ENCODE data around the gene PNMA8B. TPM values are rescaled to one million over a fixed set of nuclear protein-coding genes. Genes with fewer than 3 reads are reported as not detected.
A peak's percentile ranks its signal among the peaks of the same experiment; 100 is the strongest.

PNMA8B gene
- total RNA-seq, 1 experiment from 2014 or later: not detected

DNA sequence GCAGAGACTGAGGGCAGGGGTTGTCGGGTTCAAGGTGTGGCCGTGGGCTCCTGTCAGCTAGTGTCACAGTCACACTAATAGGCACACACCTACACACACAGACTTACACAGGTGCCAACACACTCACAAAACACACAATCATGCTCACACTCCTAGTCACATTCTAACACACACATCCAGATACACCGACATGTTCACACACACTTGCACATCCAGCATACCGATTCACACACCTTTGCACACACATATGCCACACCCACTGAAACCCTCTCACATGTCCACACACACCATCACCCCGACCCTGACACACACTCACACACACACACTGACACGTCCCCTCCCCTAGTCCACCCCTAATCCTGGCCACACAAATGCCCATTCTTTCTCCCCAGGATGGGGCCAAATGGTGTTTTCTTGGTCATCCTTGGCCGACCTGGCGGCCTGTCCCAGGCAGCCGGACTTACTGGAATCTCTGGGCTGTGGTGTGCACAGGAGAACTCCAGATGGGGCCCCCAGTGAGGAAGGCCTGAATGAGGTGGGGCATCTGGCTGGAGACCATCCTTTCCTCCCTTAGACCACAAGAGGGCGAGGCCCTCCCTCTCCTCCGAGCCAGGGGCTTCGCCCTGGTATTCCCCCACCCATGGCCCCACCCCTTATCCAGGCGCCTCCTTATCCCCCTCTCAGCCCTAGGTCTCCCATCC is 19.1 kb upstream of the PNMA8B start:
- Histone ChIP-seq H3K27me3 (ENCODE audit: control insufficient read depth, insufficient read depth, low read length) (no peaks in the 10 kb centered on the region), H3K27ac (ENCODE audit: low read length) (no peak overlapping the region), H3K4me1 (ENCODE audit: control insufficient read depth, insufficient read depth, low read length) (no peaks in the 10 kb centered on the region; the same call in 1 of the 2 replicates), H3K9me3 (ENCODE audit: control insufficient read depth, insufficient read depth, low read depth, low read length) (no peaks in the 10 kb centered on the region), H3K4me3 (ENCODE audit: low read depth in 2 of 2, low read length in 2 of 2) (no peak overlapping the region), H3K36me3 (ENCODE audit: control insufficient read depth, insufficient read depth, low read length) (no peaks in the 10 kb centered on the region)
- no peak for TF ChIP-seq POLR2AphosphoS5 (IDR thresholded peaks at IDR 0.05; ENCODE audit: low read depth, low read length)
- TF ChIP-seq SIN3A (IDR thresholded peaks at IDR 0.05; ENCODE audit: borderline replicate concordance, insufficient read depth, low read depth, low read length): no peak
- TF ChIP-seq REST (IDR thresholded peaks at IDR 0.05; ENCODE audit: insufficient read depth in 1 of 2, low read depth in 2 of 2, low read length in 1 of 2): no peak
- no peak for TF ChIP-seq TCF7L2 (IDR thresholded peaks at IDR 0.05; ENCODE audit: low read depth, low read length)
- no peak for TF ChIP-seq CTCF (IDR thresholded peaks at IDR 0.05)
- DNase-seq (ENCODE audit: low read depth, low spot score): no peak
- in situ Hi-C loops (cut with HindIII; ENCODE audit: low pct_unique_long_range_greater_than_20kb, low sequenced_read_pairs): no loop called here
- ChIA-PET POLR2A (no interaction called here), CTCF (no interaction called here)
- intact Hi-C loops (cut with micrococcal nuclease; ENCODE audit: unreplicated experiment): no loop called here
- BruUV-seq (replicated peaks): no TSS peak
- ATAC-seq: no peak

- intact Hi-C loops (cut with micrococcal nuclease; ENCODE audit: unreplicated experiment): no loop called here
- Histone ChIP-seq H3K4me3 (ENCODE audit: low read depth in 2 of 2, low read length in 2 of 2) (no peak overlapping the region), H3K27me3 (ENCODE audit: control insufficient read depth, insufficient read depth, low read length) (no peaks in the 10 kb centered on the region), H3K36me3 (ENCODE audit: control insufficient read depth, insufficient read depth, low read length) (no peaks in the 10 kb centered on the region), H3K4me1 (ENCODE audit: control insufficient read depth, insufficient read depth, low read length) (no peaks in the 10 kb centered on the region; the same call in 1 of the 2 replicates), H3K9me3 (ENCODE audit: control insufficient read depth, insufficient read depth, low read depth, low read length) (no peaks in the 10 kb centered on the region), H3K27ac (ENCODE audit: low read length) (no peak overlapping the region)
- ATAC-seq (no peak), DNase-seq (ENCODE audit: low read depth, low spot score) (no peak)
- ChIA-PET CTCF (no interaction called here), POLR2A (no interaction called here)
- in situ Hi-C loops (cut with HindIII; ENCODE audit: low pct_unique_long_range_greater_than_20kb, low sequenced_read_pairs): no loop called here
- BruUV-seq (replicated peaks): no TSS peak
- TF ChIP-seq CTCF (IDR thresholded peaks at IDR 0.05) (peak; percentile 53), TCF7L2 (IDR thresholded peaks at IDR 0.05; ENCODE audit: low read depth, low read length) (no peak)
Observed at GRCh38 chr19:46513461-46514236, 18.0 kb upstream of the PNMA8B start.

Measured in Panc1 (cell line).